Neural progenitor cell (in vitro differentiated cells): ENCODE data around the gene ZCCHC3. TPM values are rescaled to one million over a fixed set of nuclear protein-coding genes. Genes with fewer than 3 reads are reported as not detected.

ENCODE experiments used
- DNase-seq: peaks from one replicate; pipeline ENCODE4 v3.0.0-alpha.2; 2016; ENCODE audit warnings: low spot score
- H2AFZ ChIP-seq: fragments of 200-600 bp; sonication (generic); replicated peaks from 2 replicates; pipeline ENCODE4 v1.6.1; 2016; ENCODE audit warnings: antibody characterized with exemption
- H3F3A ChIP-seq: fragments of 200-600 bp; sonication (generic); 2 replicates; pipeline ENCODE4 v1.6.1; 2016; ENCODE audit warnings: antibody characterized with exemption, low read depth
- H3K27ac ChIP-seq: fragments of 200-600 bp; sonication (generic); 2 replicates; pipeline ENCODE4 v1.5.1; 2016; ENCODE audit warnings: mild to moderate bottlenecking
- H3K27me3 ChIP-seq: fragments of 200-600 bp; sonication (generic); 2 replicates; pipeline ENCODE4 v1.6.1; 2016; ENCODE audit warnings: mild to moderate bottlenecking, moderate library complexity
- H3K36me3 ChIP-seq: fragments of 200-600 bp; sonication (generic); 2 replicates; pipeline ENCODE4 v1.5.1; 2016
- H3K4me1 ChIP-seq: fragments of 200-600 bp; sonication (generic); 2 replicates; pipeline ENCODE4 v1.6.1; 2016; ENCODE audit warnings: mixed run types
- H3K4me2 ChIP-seq: fragments of 200-600 bp; sonication (generic); 2 replicates; pipeline ENCODE4 v1.6.1; 2016
- H3K4me3 ChIP-seq: fragments of 200-600 bp; sonication (generic); 2 replicates; pipeline ENCODE4 v1.5.1; 2016
- H3K79me2 ChIP-seq: fragments of 200-600 bp; sonication (generic); 2 replicates; pipeline ENCODE4 v1.6.1; 2016; ENCODE audit warnings: low read depth
- H3K9ac ChIP-seq: fragments of 200-600 bp; sonication (generic); 2 replicates; pipeline ENCODE4 v1.6.1; 2016
- H3K9me3 ChIP-seq: fragments of 200-600 bp; sonication (generic); 2 replicates; pipeline ENCODE4 v1.5.1; 2016; ENCODE audit warnings: low read depth
- H4K20me1 ChIP-seq: fragments of 200-600 bp; sonication (generic); 2 replicates; pipeline ENCODE4 v1.6.1; 2016; ENCODE audit warnings: low read depth
- H3K27ac Mint-ChIP-seq: 3 replicates; pipeline ENCODE4 v1.8.0; 2021; ENCODE audit warnings: mixed read lengths
- H3K27me3 Mint-ChIP-seq: 2 replicates; pipeline ENCODE4 v1.8.0; 2022; ENCODE audit warnings: low read depth, mild to moderate bottlenecking, inconsistent platforms, moderate library complexity, mixed read lengths; ENCODE audit not compliant: insufficient read depth
- H3K36me3 Mint-ChIP-seq: 3 replicates; pipeline ENCODE4 v1.8.0; 2021; ENCODE audit warnings: mixed read lengths
- H3K4me1 Mint-ChIP-seq: 3 replicates; pipeline ENCODE4 v1.8.0; 2021; ENCODE audit warnings: mixed read lengths
- H3K4me3 Mint-ChIP-seq: 3 replicates; pipeline ENCODE4 v1.8.0; 2021; ENCODE audit warnings: mild to moderate bottlenecking, moderate library complexity, mixed read lengths
- H3K9me3 Mint-ChIP-seq: 3 replicates; pipeline ENCODE4 v1.8.0; 2020; ENCODE audit warnings: mixed read lengths
- EZH2 ChIP-seq: fragments of 200-600 bp; sonication (generic); IDR thresholded peaks from 2 replicates; pipeline ENCODE4 v1.6.1; 2017; ENCODE audit warnings: antibody characterized with exemption, mild to moderate bottlenecking, moderate library complexity
- EZH2phosphoT487 ChIP-seq: fragments of 200-600 bp; sonication (generic); IDR thresholded peaks from 2 replicates; pipeline ENCODE4 v1.6.1; 2017; ENCODE audit warnings: antibody characterized with exemption
- total RNA-seq: library from RNA; depleted of rRNA; stranded (reverse); fragments of >200 nt; gene quantifications from 2 replicates; pipeline ENCODE4 v1.2.3, GENCODE V29; 2015; ENCODE audit warnings: low replicate concordance
- TF ChIP-seq, protein P1 (sequence below): fragments of 200-600 bp; sonication (generic); IDR thresholded peaks from 2 replicates; pipeline ENCODE4 v1.5.1; 2017; ENCODE audit warnings: antibody characterized with exemption, mild to moderate bottlenecking

Gene ZCCHC3
- total RNA-seq, 1 donor from 2014 or later: 24.2 TPM

- no peaks in the 10 kb centered on the region for H3K9me3 Mint-ChIP-seq
- no peaks in the 10 kb centered on the region for H3K36me3 ChIP-seq
- H3K4me1 ChIP-seq: peaks cover 5% of the 10 kb centered on the region
- peaks cover 13% of the 10 kb centered on the region for H4K20me1 ChIP-seq
- H3K9me3 ChIP-seq: no peaks in the 10 kb centered on the region
- no peaks in the 10 kb centered on the region for H3K27me3 Mint-ChIP-seq
- H3K9ac ChIP-seq: no peak overlapping the region
- H3K27ac ChIP-seq: no peak overlapping the region
- no peak overlapping the region for H3K4me3 ChIP-seq
- H3K4me1 Mint-ChIP-seq: peaks cover 16% of the 10 kb centered on the region
- no peak overlapping the region for H3K27ac Mint-ChIP-seq
- H3K36me3 Mint-ChIP-seq: peaks cover 12% of the 10 kb centered on the region
- no peak overlapping the region for H3K4me2 ChIP-seq
- no peak overlapping the region for H2AFZ ChIP-seq
- H3F3A ChIP-seq: peaks cover 32% of the 10 kb centered on the region
- DNase-seq: no peak
- TF ChIP-seq EZH2phosphoT487 (no peak), EZH2 (no peak)
- TF ChIP-seq, protein P1, sequence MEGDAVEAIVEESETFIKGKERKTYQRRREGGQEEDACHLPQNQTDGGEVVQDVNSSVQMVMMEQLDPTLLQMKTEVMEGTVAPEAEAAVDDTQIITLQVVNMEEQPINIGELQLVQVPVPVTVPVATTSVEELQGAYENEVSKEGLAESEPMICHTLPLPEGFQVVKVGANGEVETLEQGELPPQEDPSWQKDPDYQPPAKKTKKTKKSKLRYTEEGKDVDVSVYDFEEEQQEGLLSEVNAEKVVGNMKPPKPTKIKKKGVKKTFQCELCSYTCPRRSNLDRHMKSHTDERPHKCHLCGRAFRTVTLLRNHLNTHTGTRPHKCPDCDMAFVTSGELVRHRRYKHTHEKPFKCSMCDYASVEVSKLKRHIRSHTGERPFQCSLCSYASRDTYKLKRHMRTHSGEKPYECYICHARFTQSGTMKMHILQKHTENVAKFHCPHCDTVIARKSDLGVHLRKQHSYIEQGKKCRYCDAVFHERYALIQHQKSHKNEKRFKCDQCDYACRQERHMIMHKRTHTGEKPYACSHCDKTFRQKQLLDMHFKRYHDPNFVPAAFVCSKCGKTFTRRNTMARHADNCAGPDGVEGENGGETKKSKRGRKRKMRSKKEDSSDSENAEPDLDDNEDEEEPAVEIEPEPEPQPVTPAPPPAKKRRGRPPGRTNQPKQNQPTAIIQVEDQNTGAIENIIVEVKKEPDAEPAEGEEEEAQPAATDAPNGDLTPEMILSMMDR: no peak
- H3K79me2 ChIP-seq: no peaks in the 10 kb centered on the region
- no peaks in the 10 kb centered on the region for H3K27me3 ChIP-seq
- H3K4me3 Mint-ChIP-seq: peak overlapping the region; percentile 89
These were observed 51.8 kb downstream of the ZCCHC3 start for GRCh38 chr20:348972-349841.

Other genes starting within 250 kb of the ZCCHC3 start
- gene DEFB125, start 209.9 kb upstream of the ZCCHC3 start, total RNA-seq: not detected in 2 replicates
- gene DEFB126, start 155.0 kb upstream of the ZCCHC3 start, total RNA-seq: not detected in 2 replicates
- gene DEFB127, start 140.1 kb upstream of the ZCCHC3 start, total RNA-seq: not detected in 2 replicates
- not detected in 2 replicates for gene DEFB128, start 107.9 kb upstream of the ZCCHC3 start, total RNA-seq
- not detected in 2 replicates for gene DEFB129, start 70.3 kb upstream of the ZCCHC3 start, total RNA-seq
- gene DEFB132, start 39.8 kb upstream of the ZCCHC3 start, total RNA-seq: not detected in 2 replicates
- 5.0 and 6.0 TPM in 2 replicates for gene C20orf96, start 6.8 kb upstream of the ZCCHC3 start, total RNA-seq
- gene SOX12, start 28.0 kb downstream of the ZCCHC3 start, total RNA-seq: 5.3 and 26.6 TPM in 2 replicates
- 8.8 and 20.1 TPM in 2 replicates for gene NRSN2, start 49.5 kb downstream of the ZCCHC3 start, total RNA-seq
- gene TRIB3, start 83.2 kb downstream of the ZCCHC3 start, total RNA-seq: 0.43 and 3.7 TPM in 2 replicates
- gene RBCK1, start 110.7 kb downstream of the ZCCHC3 start, total RNA-seq: 24.3 and 60.7 TPM in 2 replicates
- 23.2 and 24.4 TPM in 2 replicates for gene TBC1D20, start 165.0 kb downstream of the ZCCHC3 start, total RNA-seq
- gene CSNK2A1, start 246.2 kb downstream of the ZCCHC3 start, total RNA-seq: 310 and 599 TPM in 2 replicates